OCI-LY7 (cell line): ENCODE results near the gene ZC3H8. TPM values are rescaled to one million over a fixed set of nuclear protein-coding genes. Genes with fewer than 3 reads are reported as not detected.

Experiments
- BruUV-seq: library from RNA; stranded (reverse); fragments of 400-500 nt; replicated peaks from 2 replicates; lab custom pipeline; 2021; lab: Mats Ljungman, UMichigan
- CTCF ChIA-PET: fragments of 300-600 bp; sonication (Branson Sonifier 250); formaldehyde crosslinking; loops from one replicate; lab custom pipeline; 2022; ENCODE audit warnings: antibody characterized with exemption; ENCODE audit not compliant: unreplicated experiment; lab: Charles Lee
- POLR2A ChIA-PET: fragments of 300-600 bp; sonication (Branson Sonifier 250); formaldehyde crosslinking; loops from one replicate; lab custom pipeline; 2022; ENCODE audit warnings: antibody characterized with exemption; lab: Charles Lee
- DNase-seq: peaks from one replicate; pipeline ENCODE4 v3.0.0-alpha.2; 2015; ENCODE audit warnings: low spot score
- H2AFZ ChIP-seq: fragments of 200-600 bp; sonication (generic), shearing (Covaris generic); 2 replicates; pipeline ENCODE4 v1.6.1; 2014; ENCODE audit warnings: mild to moderate bottlenecking, antibody characterized with exemption, low read length, moderate library complexity
- H3K27ac ChIP-seq: fragments of 200-600 bp; sonication (generic); 2 replicates; pipeline ENCODE4 v1.5.1; 2014; ENCODE audit warnings: mixed run types, low read depth, mild to moderate bottlenecking, moderate library complexity, low read length, inconsistent platforms; ENCODE audit not compliant: poor library complexity, severe bottlenecking
- H3K36me3 ChIP-seq: fragments of 200-600 bp; sonication (generic); 2 replicates; pipeline ENCODE4 v1.6.1; 2014; ENCODE audit warnings: mild to moderate bottlenecking, antibody characterized with exemption, low read length, moderate library complexity, mixed read lengths; ENCODE audit not compliant: insufficient read depth
- H3K4me1 ChIP-seq: fragments of 200-600 bp; sonication (generic); 2 replicates; pipeline ENCODE4 v1.5.1; 2014; ENCODE audit warnings: mild to moderate bottlenecking, low read length; ENCODE audit not compliant: insufficient read depth, poor library complexity, severe bottlenecking
- H3K4me2 ChIP-seq: fragments of 200-600 bp; sonication (generic); 2 replicates; pipeline ENCODE4 v1.6.1; 2014; ENCODE audit warnings: mild to moderate bottlenecking, low read length
- H3K4me3 ChIP-seq: fragments of 200-600 bp; sonication (generic); 2 replicates; pipeline ENCODE4 v1.5.1; 2014; ENCODE audit warnings: mild to moderate bottlenecking, low read depth, low read length; ENCODE audit not compliant: poor library complexity, severe bottlenecking
- H3K79me2 ChIP-seq: fragments of 200-600 bp; sonication (generic); 2 replicates; pipeline ENCODE4 v1.6.1; 2016; ENCODE audit warnings: low read depth, mild to moderate bottlenecking, low read length, moderate library complexity, mixed read lengths; ENCODE audit not compliant: insufficient read depth
- H3K9me2 ChIP-seq: fragments of 200-600 bp; sonication (generic); 2 replicates; pipeline ENCODE4 v1.6.1; 2016; ENCODE audit warnings: mild to moderate bottlenecking, low read length, mixed read lengths; ENCODE audit not compliant: insufficient read depth
- H3K9me3 ChIP-seq: fragments of 200-600 bp; sonication (generic); 2 replicates; pipeline ENCODE4 v1.6.1; 2014; ENCODE audit warnings: mild to moderate bottlenecking, mixed run types, low read length, mixed read lengths
- H4K20me1 ChIP-seq: fragments of 200-600 bp; sonication (generic); 2 replicates; pipeline ENCODE4 v1.6.1; 2014; ENCODE audit warnings: mild to moderate bottlenecking, antibody characterized with exemption, low read length, moderate library complexity, mixed read lengths; ENCODE audit not compliant: insufficient read depth
- EZH2phosphoT487 ChIP-seq: fragments of 200-600 bp; sonication (generic); IDR thresholded peaks from 2 replicates; pipeline ENCODE4 v1.6.1; 2018; ENCODE audit warnings: low read depth, borderline replicate concordance, mild to moderate bottlenecking, mixed run types, antibody characterized with exemption, low read length, moderate library complexity, mixed read lengths
- intact Hi-C: fragments of 100-400 bp; cut with micrococcal nuclease; formaldehyde crosslinking; loops from one replicate; pipeline ENCODE4 v1.10.0; 2022; ENCODE audit not compliant: unreplicated experiment
- total RNA-seq, 2 experiments: library from RNA; depleted of rRNA in 1 of 2; stranded (reverse); fragments of >200 nt in 1 of 2; shearing (Covaris generic) in 1 of 2; gene quantifications; 2 replicates each; pipeline ENCODE4 v1.2.3, GENCODE V29; 2014 to 2022
- TF ChIP-seq, protein P1 (sequence below): fragments of 200-600 bp; sonication (generic); conservative IDR thresholded peaks from 2 replicates; pipeline ENCODE4 v1.5.1; 2014; ENCODE audit warnings: mild to moderate bottlenecking, antibody characterized with exemption, low read length, moderate library complexity, mixed read lengths

ZC3H8 gene
- total RNA-seq, 2 experiments from 2014 or later = 15.0 to 23.8 TPM

DNA sequence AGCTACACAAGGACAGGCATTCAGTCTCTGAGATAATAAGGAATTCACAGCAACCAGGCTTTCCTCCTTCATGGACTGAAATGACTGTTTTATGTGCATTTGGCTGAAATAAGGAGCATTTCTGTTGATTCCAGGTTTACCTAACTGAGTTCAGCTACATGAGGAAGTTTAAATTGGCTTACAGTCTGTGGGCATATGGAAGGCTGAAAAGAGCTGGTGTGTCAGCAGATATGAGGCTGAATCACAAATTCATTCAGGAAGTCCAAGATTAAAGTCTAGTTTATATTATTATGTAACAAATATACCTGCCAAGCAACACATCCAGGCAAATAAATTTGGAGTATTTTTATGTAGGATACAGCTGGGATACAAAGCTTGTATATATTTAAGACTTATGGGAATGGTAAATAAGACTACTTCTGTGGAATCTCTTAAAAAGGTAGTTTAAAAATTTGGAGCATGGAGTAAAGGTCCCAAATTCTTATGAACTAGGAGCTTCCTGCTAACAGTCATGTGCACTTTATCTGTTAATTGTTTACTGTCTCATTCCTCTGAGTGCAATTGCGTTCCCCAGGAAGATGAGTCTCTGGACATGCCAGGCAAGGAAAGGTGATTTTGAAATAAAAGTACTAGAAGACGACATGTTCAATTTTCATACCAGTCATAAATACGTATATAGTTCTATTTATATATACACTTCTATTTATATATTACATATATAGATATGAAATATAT, 53.0 kb downstream of the ZC3H8 start:
- ChIA-PET POLR2A (no interaction called here), CTCF (no interaction called here)
- no peak for DNase-seq
- Histone ChIP-seq H3K4me2 (no peak overlapping the region), H3K4me1 (no peaks in the 10 kb centered on the region), H3K4me3 (no peak overlapping the region), H2AFZ (no peak overlapping the region), H3K9me3 (peaks cover 22% of the 10 kb centered on the region), H3K9me2 (no peaks in the 10 kb centered on the region), H3K36me3 (no peaks in the 10 kb centered on the region), H3K79me2 (no peaks in the 10 kb centered on the region), H3K27ac (no peak overlapping the region), H4K20me1 (no peaks in the 10 kb centered on the region)
- intact Hi-C loops = no loop called here
- no TSS peak for BruUV-seq
- TF ChIP-seq, protein P1, sequence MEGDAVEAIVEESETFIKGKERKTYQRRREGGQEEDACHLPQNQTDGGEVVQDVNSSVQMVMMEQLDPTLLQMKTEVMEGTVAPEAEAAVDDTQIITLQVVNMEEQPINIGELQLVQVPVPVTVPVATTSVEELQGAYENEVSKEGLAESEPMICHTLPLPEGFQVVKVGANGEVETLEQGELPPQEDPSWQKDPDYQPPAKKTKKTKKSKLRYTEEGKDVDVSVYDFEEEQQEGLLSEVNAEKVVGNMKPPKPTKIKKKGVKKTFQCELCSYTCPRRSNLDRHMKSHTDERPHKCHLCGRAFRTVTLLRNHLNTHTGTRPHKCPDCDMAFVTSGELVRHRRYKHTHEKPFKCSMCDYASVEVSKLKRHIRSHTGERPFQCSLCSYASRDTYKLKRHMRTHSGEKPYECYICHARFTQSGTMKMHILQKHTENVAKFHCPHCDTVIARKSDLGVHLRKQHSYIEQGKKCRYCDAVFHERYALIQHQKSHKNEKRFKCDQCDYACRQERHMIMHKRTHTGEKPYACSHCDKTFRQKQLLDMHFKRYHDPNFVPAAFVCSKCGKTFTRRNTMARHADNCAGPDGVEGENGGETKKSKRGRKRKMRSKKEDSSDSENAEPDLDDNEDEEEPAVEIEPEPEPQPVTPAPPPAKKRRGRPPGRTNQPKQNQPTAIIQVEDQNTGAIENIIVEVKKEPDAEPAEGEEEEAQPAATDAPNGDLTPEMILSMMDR = no peak
- no peak for TF ChIP-seq EZH2phosphoT487

DNA sequence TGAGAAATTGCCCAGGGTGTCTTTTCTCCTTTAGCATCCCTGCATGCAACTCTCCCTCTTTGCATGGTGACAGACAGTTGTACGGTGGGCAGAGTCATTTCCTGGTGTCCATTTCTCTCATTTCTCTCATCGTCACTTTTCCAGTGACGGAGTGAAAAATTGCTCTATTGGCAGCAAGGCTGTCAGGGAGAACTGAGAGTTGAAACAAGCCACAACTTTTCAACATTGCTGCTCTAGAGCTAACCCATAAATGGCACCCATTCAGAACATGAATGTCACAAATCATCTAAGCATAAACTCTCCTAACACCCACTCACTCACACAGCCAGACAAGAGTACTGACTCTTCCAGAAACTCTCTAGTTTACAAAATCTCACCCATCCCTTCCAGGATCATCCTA, 55.7 kb downstream of the ZC3H8 start:
- no peaks in the 10 kb centered on the region for H3K4me1 ChIP-seq
- H3K79me2 ChIP-seq = no peaks in the 10 kb centered on the region
- no peak overlapping the region for H3K4me2 ChIP-seq
- TF ChIP-seq, protein P1 = no peak
- TF ChIP-seq EZH2phosphoT487 = no peak
- no peaks in the 10 kb centered on the region for H3K36me3 ChIP-seq
- CTCF ChIA-PET = no interaction called here
- intact Hi-C loops = loop anchor here (10.0 kb wide), 1 partner anchor 74 kb away; no protein-coding TSS in a partner anchor
- no peak for DNase-seq
- H4K20me1 ChIP-seq = no peaks in the 10 kb centered on the region
- POLR2A ChIA-PET = no interaction called here
- H3K4me3 ChIP-seq = no peak overlapping the region
- H3K27ac ChIP-seq = no peak overlapping the region
- BruUV-seq = no TSS peak
- no peaks in the 10 kb centered on the region for H3K9me2 ChIP-seq
- no peak overlapping the region for H2AFZ ChIP-seq
- H3K9me3 ChIP-seq = peaks cover 5% of the 10 kb centered on the region

GRCh38 chr2:112198780-112199179, 56.1 kb downstream of the ZC3H8 start:
- Histone ChIP-seq H3K4me1 (no peaks in the 10 kb centered on the region), H3K4me3 (no peak overlapping the region), H3K9me3 (peaks cover under 1% of the 10 kb centered on the region; the same call in 1 of the 2 replicates), H2AFZ (no peak overlapping the region), H3K79me2 (no peaks in the 10 kb centered on the region), H3K36me3 (no peaks in the 10 kb centered on the region), H3K9me2 (no peaks in the 10 kb centered on the region), H4K20me1 (no peaks in the 10 kb centered on the region), H3K27ac (no peak overlapping the region), H3K4me2 (no peak overlapping the region)
- intact Hi-C loops = loop anchor here (10.0 kb wide), 1 partner anchor 74 kb away; no protein-coding TSS in a partner anchor
- no peak for DNase-seq
- no peak for TF ChIP-seq EZH2phosphoT487
- TF ChIP-seq, protein P1 = no peak
- BruUV-seq = no TSS peak
- POLR2A ChIA-PET = no interaction called here
- CTCF ChIA-PET = no interaction called here
